H1 (cell line): ENCODE data around the gene CD300LB. TPM values are rescaled to one million over a fixed set of nuclear protein-coding genes. Genes with fewer than 3 reads are reported as not detected.

Experiments used
- polyA plus RNA-seq, 7 experiments: library from polyadenylated mRNA; depleted of rRNA in 3 of 7; stranded (reverse) in 5 of 7; unstranded in 2 of 7; fragments of >200 nt in 5 of 7; fragments of 200-250 nt in 2 of 7; gene quantifications; 1 replicate in 5 of 7; 2 replicates in 1 of 7; 4 replicates in 1 of 7; pipeline versions ENCODE4 v1.2.1 to v1.2.3, GENCODE V29; 2011 to 2013; ENCODE audit warnings: missing spikeins in 2 of 7, mixed read lengths in 2 of 7
- total RNA-seq: library from RNA; stranded (reverse); fragmentation: NEBNext Ultra II Directional; extraction: Animal tissue kit (Norgen Biotek cat#: 25700); gene quantifications from 2 replicates; pipeline ENCODE4 v1.2.1, GENCODE V29; 2021

CD300LB gene
- total and polyA plus RNA-seq, 2 of the 8 experiments (the other 6 are each of a cell fraction or from before 2014, with no cell fraction given): not detected

Other genes with a start within 250 kb of the CD300LB start
- gene KIF19, start 205.2 kb downstream of the CD300LB start, total RNA-seq: 0.36 and 0.52 TPM in 2 replicates
- gene KIF19, start 205.2 kb downstream of the CD300LB start, polyA plus RNA-seq (2011; rRNA removed): 0.77 and 1.4 TPM in 2 replicates
- 7.0 and 7.8 TPM in 2 replicates for gene BTBD17, start 169.6 kb downstream of the CD300LB start, total RNA-seq
- gene BTBD17, start 169.6 kb downstream of the CD300LB start, polyA plus RNA-seq (2011; rRNA removed): 14.8 and 17.0 TPM in 2 replicates
- gene GPR142, start 164.0 kb downstream of the CD300LB start, total RNA-seq: not detected in 2 replicates
- gene GPR142, start 164.0 kb downstream of the CD300LB start, polyA plus RNA-seq (2011; rRNA removed): 0.05 and 0.11 TPM in 2 replicates
- gene GPRC5C, start 99.4 kb downstream of the CD300LB start, total RNA-seq: 17.1 and 18.3 TPM in 2 replicates
- gene GPRC5C, start 99.4 kb downstream of the CD300LB start, polyA plus RNA-seq (2011; rRNA removed): 55.8 and 58.7 TPM in 2 replicates
- 0.46 and 0.52 TPM in 2 replicates for gene CD300A, start 64.8 kb downstream of the CD300LB start, total RNA-seq
- gene CD300A, start 64.8 kb downstream of the CD300LB start, polyA plus RNA-seq (2011; rRNA removed): 1.3 and 1.6 TPM in 2 replicates
- gene CD300C, start 14.6 kb upstream of the CD300LB start, total RNA-seq: not detected in 2 replicates
- not detected in 2 replicates for gene CD300C, start 14.6 kb upstream of the CD300LB start, polyA plus RNA-seq (2011; rRNA removed)
- gene CD300H, start 36.0 kb upstream of the CD300LB start, total RNA-seq: not detected in 2 replicates
- gene CD300H, start 36.0 kb upstream of the CD300LB start, polyA plus RNA-seq (2011; rRNA removed): not detected in 2 replicates
- not detected in 2 replicates for gene CD300LD, start 60.8 kb upstream of the CD300LB start, total RNA-seq
- gene CD300LD, start 60.8 kb upstream of the CD300LB start, polyA plus RNA-seq (2011; rRNA removed): not detected in 2 replicates
- not detected in 2 replicates for gene CD300E, start 92.3 kb upstream of the CD300LB start, total RNA-seq
- not detected in 2 replicates for gene CD300E, start 92.3 kb upstream of the CD300LB start, polyA plus RNA-seq (2011; rRNA removed)
- gene CD300LF, start 181.4 kb upstream of the CD300LB start, total RNA-seq: not detected in 2 replicates
- not detected in 2 replicates for gene CD300LF, start 181.4 kb upstream of the CD300LB start, polyA plus RNA-seq (2011; rRNA removed)
- gene RAB37, start 205.8 kb upstream of the CD300LB start, total RNA-seq: 5.2 and 5.5 TPM in 2 replicates
- 6.1 and 6.6 TPM in 2 replicates for gene RAB37, start 205.8 kb upstream of the CD300LB start, polyA plus RNA-seq (2011; rRNA removed)
- gene NHERF1, start 217.2 kb upstream of the CD300LB start, total RNA-seq: 91.3 and 92.9 TPM in 2 replicates
- 99.2 and 140 TPM in 2 replicates for gene NHERF1, start 217.2 kb upstream of the CD300LB start, polyA plus RNA-seq (2011; rRNA removed)
- gene NAT9, start 244.9 kb upstream of the CD300LB start, total RNA-seq: 40.6 and 42.7 TPM in 2 replicates
- gene NAT9, start 244.9 kb upstream of the CD300LB start, polyA plus RNA-seq (2011; rRNA removed): 32.3 and 42.4 TPM in 2 replicates